ENCODE measurements around the gene MS4A5.

DNA sequence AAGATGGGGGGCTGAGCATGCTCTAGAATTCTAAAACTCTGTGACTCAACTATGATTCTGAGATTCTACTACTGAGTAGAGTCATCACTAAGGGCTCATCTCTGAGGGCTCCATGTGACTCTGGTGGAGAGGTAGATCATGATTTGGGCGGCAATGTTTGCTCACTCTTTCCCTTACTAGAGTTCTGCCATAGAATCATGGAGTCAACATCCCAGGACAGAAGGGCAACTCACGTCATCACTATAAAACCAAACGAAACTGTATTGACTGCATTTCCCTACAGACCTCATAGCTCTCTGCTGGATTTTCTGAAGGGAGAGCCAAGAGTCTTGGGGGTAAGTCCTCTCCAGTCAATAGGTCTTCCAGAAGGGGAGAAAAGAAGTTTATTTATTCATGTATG, 33.0 kb upstream of the MS4A5 start, which contains the start of gene MS4A14:
- TF ChIP-seq, protein P1, sequence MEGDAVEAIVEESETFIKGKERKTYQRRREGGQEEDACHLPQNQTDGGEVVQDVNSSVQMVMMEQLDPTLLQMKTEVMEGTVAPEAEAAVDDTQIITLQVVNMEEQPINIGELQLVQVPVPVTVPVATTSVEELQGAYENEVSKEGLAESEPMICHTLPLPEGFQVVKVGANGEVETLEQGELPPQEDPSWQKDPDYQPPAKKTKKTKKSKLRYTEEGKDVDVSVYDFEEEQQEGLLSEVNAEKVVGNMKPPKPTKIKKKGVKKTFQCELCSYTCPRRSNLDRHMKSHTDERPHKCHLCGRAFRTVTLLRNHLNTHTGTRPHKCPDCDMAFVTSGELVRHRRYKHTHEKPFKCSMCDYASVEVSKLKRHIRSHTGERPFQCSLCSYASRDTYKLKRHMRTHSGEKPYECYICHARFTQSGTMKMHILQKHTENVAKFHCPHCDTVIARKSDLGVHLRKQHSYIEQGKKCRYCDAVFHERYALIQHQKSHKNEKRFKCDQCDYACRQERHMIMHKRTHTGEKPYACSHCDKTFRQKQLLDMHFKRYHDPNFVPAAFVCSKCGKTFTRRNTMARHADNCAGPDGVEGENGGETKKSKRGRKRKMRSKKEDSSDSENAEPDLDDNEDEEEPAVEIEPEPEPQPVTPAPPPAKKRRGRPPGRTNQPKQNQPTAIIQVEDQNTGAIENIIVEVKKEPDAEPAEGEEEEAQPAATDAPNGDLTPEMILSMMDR (conservative IDR thresholded peaks at IDR 0.05 in 1 of 2, IDR thresholded peaks at IDR 0.05 in 1 of 2; ENCODE audit: low read depth in 1 of 2, low read length in 2 of 2): no peak
- no peak for TF ChIP-seq EZH2 (IDR thresholded peaks at IDR 0.05; ENCODE audit: low read length, missing control alignments)

All from fibroblast of lung (primary cell).